ENCODE results near the gene CHST15.
A peak's percentile ranks its signal among the peaks of the same experiment; 100 is the strongest.

Gene CHST15

DNA sequence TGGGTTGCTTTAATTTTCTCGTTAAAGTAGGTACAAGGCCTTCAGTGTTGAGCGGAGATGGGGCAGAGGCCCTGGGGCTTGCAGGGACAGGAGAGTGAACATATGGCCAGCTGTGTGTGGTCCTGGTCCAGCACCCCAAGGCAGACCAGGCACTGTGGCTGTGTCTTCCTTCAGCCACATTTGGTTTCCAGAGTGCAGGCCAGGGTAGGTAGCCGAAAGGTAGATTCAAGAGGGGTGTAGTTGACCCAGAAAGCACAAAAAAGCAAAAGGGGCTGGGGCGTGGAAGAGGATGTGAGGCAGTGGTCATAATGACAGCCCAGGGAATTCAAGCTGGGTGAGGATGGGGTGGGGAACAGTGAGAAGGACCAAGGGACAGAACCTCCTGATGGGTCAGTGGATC lies 21.3 kb upstream of the CHST15 start:
- TF ChIP-seq, protein P1, sequence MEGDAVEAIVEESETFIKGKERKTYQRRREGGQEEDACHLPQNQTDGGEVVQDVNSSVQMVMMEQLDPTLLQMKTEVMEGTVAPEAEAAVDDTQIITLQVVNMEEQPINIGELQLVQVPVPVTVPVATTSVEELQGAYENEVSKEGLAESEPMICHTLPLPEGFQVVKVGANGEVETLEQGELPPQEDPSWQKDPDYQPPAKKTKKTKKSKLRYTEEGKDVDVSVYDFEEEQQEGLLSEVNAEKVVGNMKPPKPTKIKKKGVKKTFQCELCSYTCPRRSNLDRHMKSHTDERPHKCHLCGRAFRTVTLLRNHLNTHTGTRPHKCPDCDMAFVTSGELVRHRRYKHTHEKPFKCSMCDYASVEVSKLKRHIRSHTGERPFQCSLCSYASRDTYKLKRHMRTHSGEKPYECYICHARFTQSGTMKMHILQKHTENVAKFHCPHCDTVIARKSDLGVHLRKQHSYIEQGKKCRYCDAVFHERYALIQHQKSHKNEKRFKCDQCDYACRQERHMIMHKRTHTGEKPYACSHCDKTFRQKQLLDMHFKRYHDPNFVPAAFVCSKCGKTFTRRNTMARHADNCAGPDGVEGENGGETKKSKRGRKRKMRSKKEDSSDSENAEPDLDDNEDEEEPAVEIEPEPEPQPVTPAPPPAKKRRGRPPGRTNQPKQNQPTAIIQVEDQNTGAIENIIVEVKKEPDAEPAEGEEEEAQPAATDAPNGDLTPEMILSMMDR (conservative IDR thresholded peaks at IDR 0.05) = no peak
- TF ChIP-seq ZFX (IDR thresholded peaks at IDR 0.05) = no peak
- H3K27ac ChIP-seq = no peak overlapping the region

GRCh38 chr10:124112891-124113580 lies 19.6 kb upstream of the CHST15 start:
- TF ChIP-seq ZFX (IDR thresholded peaks at IDR 0.05) = no peak
- TF ChIP-seq, protein P1 (conservative IDR thresholded peaks at IDR 0.05) = no peak
- no peak overlapping the region for H3K27ac ChIP-seq

- H3K27ac ChIP-seq = no peak overlapping the region
- no peak for TF ChIP-seq ZFX (IDR thresholded peaks at IDR 0.05)
- TF ChIP-seq, protein P1 (conservative IDR thresholded peaks at IDR 0.05) = no peak
Observed at GRCh38 chr10:124110882-124111281, 17.5 kb upstream of the CHST15 start.

- H3K27ac ChIP-seq = no peak overlapping the region
- no peak for TF ChIP-seq ZFX (IDR thresholded peaks at IDR 0.05)
- TF ChIP-seq, protein P1 (conservative IDR thresholded peaks at IDR 0.05) = no peak
Observed at GRCh38 chr10:124109261-124109660, 15.9 kb upstream of the CHST15 start.

GRCh38 chr10:124107072-124107471 lies 13.7 kb upstream of the CHST15 start:
- H3K27ac ChIP-seq = peak overlapping the region; percentile 83
- TF ChIP-seq ZFX (IDR thresholded peaks at IDR 0.05) = no peak
- TF ChIP-seq, protein P1 (conservative IDR thresholded peaks at IDR 0.05) = no peak

DNA sequence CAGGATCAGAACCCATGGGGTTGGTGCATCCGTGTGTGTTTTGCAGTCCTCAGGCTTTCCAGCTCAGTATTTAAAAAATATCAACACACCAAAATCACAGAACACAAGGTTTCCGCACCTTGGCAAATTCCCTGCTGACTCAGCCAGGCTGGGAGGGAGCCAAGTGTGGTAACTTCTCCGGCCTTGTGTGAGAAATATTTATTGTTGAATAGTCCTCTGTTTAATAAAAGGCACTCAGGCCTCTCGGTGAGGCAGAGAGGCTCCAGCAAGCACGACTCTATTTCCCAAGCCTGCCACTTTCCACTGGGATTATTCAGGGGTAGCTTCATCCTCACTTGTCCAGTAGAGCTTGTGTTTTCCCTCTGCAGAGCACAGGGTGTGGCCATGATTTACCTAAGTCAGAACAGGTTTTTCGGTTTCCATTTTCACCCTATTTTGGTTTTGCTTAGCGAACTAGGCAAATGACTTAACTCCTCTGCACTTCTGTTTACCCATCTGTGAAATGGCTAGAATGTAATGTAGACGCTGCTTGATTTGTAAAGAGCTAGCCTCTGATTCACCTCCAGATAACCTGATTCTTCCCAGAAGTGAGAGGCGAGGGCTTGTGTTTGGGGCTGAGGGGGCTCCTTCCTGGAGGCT lies 13.0 kb upstream of the CHST15 start:
- no peak; the same call in 1 of the 2 replicates for TF ChIP-seq ZFX (IDR thresholded peaks at IDR 0.05)
- peak overlapping the region; percentile 83 for H3K27ac ChIP-seq

- no peak for TF ChIP-seq ZFX (IDR thresholded peaks at IDR 0.05)
- TF ChIP-seq, protein P1 (conservative IDR thresholded peaks at IDR 0.05) = no peak
Observed at GRCh38 chr10:124105594-124105993, 12.2 kb upstream of the CHST15 start.

More at GRCh38 chr10:124105594-124105993, 12.2 kb upstream of the CHST15 start:
- H3K27ac ChIP-seq = peak overlapping the region; percentile 83
